ENCODE data around the gene ZNF341.

ZNF341 gene

DNA sequence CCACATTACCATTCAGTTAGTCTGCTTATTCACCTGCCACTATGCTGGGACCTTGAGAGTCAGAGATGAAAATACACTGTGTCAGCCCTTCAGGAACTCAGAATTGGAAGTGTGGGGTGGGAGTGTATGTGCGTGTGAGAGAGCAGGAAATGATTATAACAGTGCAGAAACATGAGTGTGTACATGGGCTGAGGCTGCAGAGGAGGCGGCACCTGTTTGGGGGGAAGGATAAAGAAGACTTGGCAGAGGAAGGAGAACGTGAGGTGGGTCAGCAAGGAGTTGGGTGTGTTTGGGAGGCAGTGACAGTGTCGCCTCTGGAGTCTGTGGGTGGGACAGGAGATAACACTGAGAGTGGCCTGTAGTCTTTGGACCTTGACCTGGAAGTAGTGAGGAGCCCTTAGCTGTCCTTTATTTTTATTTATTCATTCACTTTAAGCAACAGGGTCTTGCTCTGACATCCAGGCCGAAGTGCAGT is 82.5 kb downstream of the ZNF341 start:
- POLR2A ChIA-PET (ENCODE audit: low non-redundant PET), result no interaction called here
- CTCF ChIA-PET, result interaction anchor here (0.6 kb wide), 1 partner anchor 532 kb away, joined by 4 read pairs; no protein-coding TSS in a partner anchor
- TF ChIP-seq, protein P1, sequence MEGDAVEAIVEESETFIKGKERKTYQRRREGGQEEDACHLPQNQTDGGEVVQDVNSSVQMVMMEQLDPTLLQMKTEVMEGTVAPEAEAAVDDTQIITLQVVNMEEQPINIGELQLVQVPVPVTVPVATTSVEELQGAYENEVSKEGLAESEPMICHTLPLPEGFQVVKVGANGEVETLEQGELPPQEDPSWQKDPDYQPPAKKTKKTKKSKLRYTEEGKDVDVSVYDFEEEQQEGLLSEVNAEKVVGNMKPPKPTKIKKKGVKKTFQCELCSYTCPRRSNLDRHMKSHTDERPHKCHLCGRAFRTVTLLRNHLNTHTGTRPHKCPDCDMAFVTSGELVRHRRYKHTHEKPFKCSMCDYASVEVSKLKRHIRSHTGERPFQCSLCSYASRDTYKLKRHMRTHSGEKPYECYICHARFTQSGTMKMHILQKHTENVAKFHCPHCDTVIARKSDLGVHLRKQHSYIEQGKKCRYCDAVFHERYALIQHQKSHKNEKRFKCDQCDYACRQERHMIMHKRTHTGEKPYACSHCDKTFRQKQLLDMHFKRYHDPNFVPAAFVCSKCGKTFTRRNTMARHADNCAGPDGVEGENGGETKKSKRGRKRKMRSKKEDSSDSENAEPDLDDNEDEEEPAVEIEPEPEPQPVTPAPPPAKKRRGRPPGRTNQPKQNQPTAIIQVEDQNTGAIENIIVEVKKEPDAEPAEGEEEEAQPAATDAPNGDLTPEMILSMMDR (conservative IDR thresholded peaks at IDR 0.05; ENCODE audit: low read depth), result no peak
- DNase-seq (ENCODE audit: low spot score), result no peak
- H3K27ac ChIP-seq, result no peak overlapping the region

DNA sequence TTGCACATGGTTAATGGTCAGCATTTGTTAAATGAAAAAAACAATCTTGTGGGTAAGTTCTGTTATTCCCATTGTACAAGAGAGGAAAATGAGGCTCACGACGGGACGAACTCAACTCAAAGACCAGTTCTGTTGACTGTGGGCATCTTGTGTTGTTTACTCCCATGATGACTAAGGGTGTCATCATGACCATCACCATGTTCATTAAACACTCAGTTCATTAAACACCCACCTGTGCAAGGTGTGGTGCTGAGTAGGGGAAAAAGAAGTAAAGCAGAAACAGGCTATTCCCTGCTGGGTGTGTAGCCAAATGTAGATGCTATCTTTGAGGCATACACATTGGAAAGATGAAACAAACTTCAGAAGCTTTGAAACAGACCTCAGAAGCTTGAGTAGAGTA is 83.9 kb downstream of the ZNF341 start:
- POLR2A ChIA-PET (ENCODE audit: low non-redundant PET), result interaction anchor here (0.6 kb wide), 1 partner anchor 73 kb away, joined by 4 read pairs; no protein-coding TSS in a partner anchor
- no peak for DNase-seq (ENCODE audit: low spot score)
- TF ChIP-seq, protein P1 (conservative IDR thresholded peaks at IDR 0.05; ENCODE audit: low read depth), result no peak
- no peak overlapping the region for H3K27ac ChIP-seq
- CTCF ChIA-PET, result no interaction called here

DNA sequence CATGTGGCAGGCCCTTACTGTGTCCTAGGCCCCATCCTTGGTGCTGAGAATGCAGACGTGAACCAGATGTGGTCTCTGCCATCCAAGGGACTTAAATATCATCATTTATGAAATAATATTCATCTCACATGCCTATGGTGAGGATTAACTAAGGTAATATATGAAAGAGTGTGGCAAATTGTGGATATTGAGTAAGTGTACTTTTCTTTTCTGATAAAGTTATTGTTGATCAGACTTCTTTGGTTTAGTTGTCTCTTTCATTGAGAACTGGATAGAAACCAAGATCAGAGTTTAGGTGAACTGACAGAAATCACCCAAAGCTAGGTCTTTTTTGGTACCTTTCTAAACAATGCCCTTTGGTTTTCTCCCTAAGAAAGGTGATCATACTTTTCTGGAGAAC is 84.4 kb downstream of the ZNF341 start:
- no peak overlapping the region for H3K27ac ChIP-seq
- no peak for DNase-seq (ENCODE audit: low spot score)
- ChIA-PET CTCF (interaction anchor here (0.5 to 0.6 kb wide), 4 partner anchors 14 to 72 kb away, joined by 3 to 7 read pairs (median 4); no protein-coding TSS in a partner anchor), POLR2A (ENCODE audit: low non-redundant PET) (interaction anchor here (0.6 kb wide), 1 partner anchor 74 kb away, joined by 4 read pairs; no protein-coding TSS in a partner anchor)
- TF ChIP-seq, protein P1 (conservative IDR thresholded peaks at IDR 0.05; ENCODE audit: low read depth), result no peak

DNA sequence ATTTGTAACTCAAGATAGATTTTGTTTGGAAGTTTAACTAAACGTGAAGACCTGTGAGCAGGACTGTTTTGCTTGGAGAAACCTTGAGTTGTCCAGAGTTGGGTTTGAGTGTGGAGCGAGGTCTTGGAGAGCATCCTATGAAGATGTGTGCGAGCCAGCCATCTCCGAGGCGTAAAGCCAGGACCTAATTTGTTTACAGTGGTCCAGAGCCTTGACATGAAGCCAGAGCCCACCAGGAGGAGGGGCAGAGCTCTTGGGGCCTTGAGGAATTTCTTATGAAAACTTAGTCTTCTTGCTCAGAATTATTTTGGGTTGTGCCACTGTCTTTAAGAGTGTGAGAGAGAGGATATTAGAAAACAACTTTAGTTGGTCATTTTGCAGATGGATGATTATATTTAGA is 85.6 kb downstream of the ZNF341 start:
- DNase-seq (ENCODE audit: low spot score), result no peak
- no peak overlapping the region for H3K27ac ChIP-seq
- TF ChIP-seq, protein P1 (conservative IDR thresholded peaks at IDR 0.05; ENCODE audit: low read depth), result no peak
- ChIA-PET CTCF (interaction anchor here (0.6 kb wide), 1 partner anchor 76 kb away, joined by 3 read pairs; no protein-coding TSS in a partner anchor), POLR2A (ENCODE audit: low non-redundant PET) (interaction anchor here (1.2 kb wide), 1 partner anchor 11 kb away, joined by 3 read pairs; no protein-coding TSS in a partner anchor)

DNA sequence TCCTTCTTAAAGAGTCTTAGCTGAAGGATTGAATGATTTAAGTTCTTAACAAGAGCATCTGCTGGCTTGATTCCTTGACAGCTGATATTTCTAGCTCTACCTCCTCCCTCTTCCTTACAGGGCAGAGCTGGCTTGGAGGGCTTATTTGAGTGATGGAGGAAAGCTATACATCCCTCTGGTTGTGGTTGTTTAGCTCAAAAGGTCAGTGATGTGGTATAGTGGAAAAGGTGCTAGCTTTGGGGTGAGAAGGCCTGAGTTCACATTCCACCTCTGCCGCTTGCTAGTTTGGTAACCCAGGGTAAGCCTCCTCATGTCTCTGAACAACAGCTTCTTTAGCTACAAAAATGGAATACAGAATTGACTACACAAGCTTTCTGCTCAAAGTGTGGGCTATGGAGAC is 87.7 kb downstream of the ZNF341 start:
- ChIA-PET CTCF (interaction anchor here (0.7 kb wide), 1 partner anchor 203 kb away, joined by 4 read pairs; no protein-coding TSS in a partner anchor), POLR2A (ENCODE audit: low non-redundant PET) (no interaction called here)
- TF ChIP-seq, protein P1 (conservative IDR thresholded peaks at IDR 0.05; ENCODE audit: low read depth), result no peak
- no peak for DNase-seq (ENCODE audit: low spot score)
- H3K27ac ChIP-seq, result no peak overlapping the region

DNA sequence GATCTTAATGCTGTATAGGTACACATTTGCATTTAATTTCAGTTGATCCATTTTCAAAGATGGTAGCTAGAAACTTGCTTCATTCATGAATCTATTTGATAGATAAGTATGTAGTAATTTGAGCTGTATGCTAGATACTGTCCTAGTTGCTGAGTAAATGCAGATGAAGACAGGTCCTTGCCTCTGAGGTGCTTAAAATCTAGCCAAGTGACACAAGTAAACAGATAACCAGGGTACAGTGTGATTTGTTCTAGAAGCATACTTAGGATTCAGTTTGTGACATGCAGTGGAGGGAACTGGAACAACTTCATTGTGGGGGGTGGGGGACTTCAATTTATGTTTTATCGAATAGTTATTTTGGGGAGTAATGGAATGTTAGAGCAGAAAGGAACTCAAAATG is 88.6 kb downstream of the ZNF341 start:
- H3K27ac ChIP-seq, result no peak overlapping the region
- CTCF ChIA-PET, result interaction anchor here (0.9 kb wide), 1 partner anchor 39 kb away, joined by 6 read pairs; no protein-coding TSS in a partner anchor
- POLR2A ChIA-PET (ENCODE audit: low non-redundant PET), result no interaction called here

More for the DNA sequence above, 88.6 kb downstream of the ZNF341 start:
- TF ChIP-seq, protein P1 (conservative IDR thresholded peaks at IDR 0.05; ENCODE audit: low read depth), result no peak
- DNase-seq (ENCODE audit: low spot score), result no peak
